NT2/D1 (cell line): ENCODE measurements around the gene QRICH1.
A peak's percentile ranks its signal among the peaks of the same experiment; 100 is the strongest.
"Not testable (repeated sequence)": the region's sequence is repeated elsewhere in the genome, so short reads cannot be mapped to it uniquely, and the experiment has no call there.

Experiments
- DNase-seq: peaks from one replicate; pipeline ENCODE4 v3.0.0-alpha.2; 2011; ENCODE audit warnings: low read depth, low spot score
- H3K27me3 ChIP-seq: 2 replicates; pipeline ENCODE4 v1.6.0; 2011; ENCODE audit warnings: mild to moderate bottlenecking; ENCODE audit not compliant: insufficient read length, insufficient read depth
- H3K36me3 ChIP-seq: 2 replicates; pipeline ENCODE4 v1.6.1; 2011; ENCODE audit warnings: mild to moderate bottlenecking, low read length, mixed read lengths; ENCODE audit not compliant: insufficient read depth, insufficient read length
- H3K4me1 ChIP-seq: 2 replicates; pipeline ENCODE4 v1.5.1; 2011; ENCODE audit not compliant: insufficient read depth, insufficient read length
- H3K4me3 ChIP-seq: 2 replicates; pipeline ENCODE4 v1.5.1; 2011; ENCODE audit warnings: low read depth; ENCODE audit not compliant: insufficient read length
- H3K9ac ChIP-seq: 2 replicates; pipeline ENCODE4 v1.6.0; 2011; ENCODE audit warnings: low read depth; ENCODE audit not compliant: insufficient read length
- H3K9me3 ChIP-seq: 2 replicates; pipeline ENCODE4 v1.5.1; 2011; ENCODE audit warnings: mild to moderate bottlenecking, low read length; ENCODE audit not compliant: insufficient read depth
- SUZ12 ChIP-seq: IDR thresholded peaks from 2 replicates; pipeline ENCODE4 v1.6.1; 2011; ENCODE audit not compliant: insufficient read length, insufficient read depth; ENCODE audit errors: extremely low read depth
- YY1 ChIP-seq: IDR thresholded peaks from 2 replicates; pipeline ENCODE4 v1.6.1; 2011; ENCODE audit not compliant: insufficient read length, insufficient read depth
- ZNF274 ChIP-seq: IDR thresholded peaks from 2 replicates; pipeline ENCODE4 v1.6.1; 2011; ENCODE audit warnings: mild to moderate bottlenecking, low read depth, low read length

The QRICH1 gene

GRCh38 chr3:49015765-49016164, 78.1 kb downstream of the QRICH1 start:
- Histone ChIP-seq H3K36me3 (peaks cover 59% of the 10 kb centered on the region), H3K9me3 (no peaks in the 10 kb centered on the region), H3K4me3 (no peak overlapping the region), H3K9ac (no peak overlapping the region), H3K4me1 (peaks cover 23% of the 10 kb centered on the region), H3K27me3 (no peaks in the 10 kb centered on the region)
- TF ChIP-seq SUZ12 (no peak), ZNF274 (no peak), YY1 (no peak)
- DNase-seq, result no peak

GRCh38 chr3:49015072-49015471, 78.8 kb downstream of the QRICH1 start:
- H3K9ac ChIP-seq, result no peak overlapping the region
- DNase-seq, result no peak
- H3K4me3 ChIP-seq, result no peak overlapping the region
- H3K27me3 ChIP-seq, result no peaks in the 10 kb centered on the region
- no peaks in the 10 kb centered on the region for H3K9me3 ChIP-seq
- peaks cover 62% of the 10 kb centered on the region for H3K36me3 ChIP-seq
- peaks cover 23% of the 10 kb centered on the region for H3K4me1 ChIP-seq
- TF ChIP-seq YY1 (no peak), ZNF274 (no peak), SUZ12 (no peak)

- DNase-seq, result no peak
- Histone ChIP-seq H3K27me3 (no peaks in the 10 kb centered on the region), H3K4me3 (no peak overlapping the region), H3K4me1 (peaks cover 23% of the 10 kb centered on the region), H3K9me3 (no peaks in the 10 kb centered on the region), H3K9ac (no peak overlapping the region), H3K36me3 (peaks cover 71% of the 10 kb centered on the region)
- TF ChIP-seq ZNF274 (no peak), SUZ12 (no peak), YY1 (no peak)
Observed at GRCh38 chr3:49013738-49014660, 79.9 kb downstream of the QRICH1 start.

- no peak overlapping the region for H3K9ac ChIP-seq
- TF ChIP-seq SUZ12, result no peak
- TF ChIP-seq YY1, result no peak
- TF ChIP-seq ZNF274, result no peak
- peaks cover 76% of the 10 kb centered on the region for H3K36me3 ChIP-seq
- no peaks in the 10 kb centered on the region for H3K27me3 ChIP-seq
- H3K9me3 ChIP-seq, result no peaks in the 10 kb centered on the region
- DNase-seq, result no peak
- no peak overlapping the region for H3K4me3 ChIP-seq
- H3K4me1 ChIP-seq, result peaks cover 23% of the 10 kb centered on the region
Observed at GRCh38 chr3:49013113-49013737, 80.6 kb downstream of the QRICH1 start.

GRCh38 chr3:49012441-49013017, 81.3 kb downstream of the QRICH1 start:
- DNase-seq, result no peak
- Histone ChIP-seq H3K9ac (no peak overlapping the region), H3K27me3 (no peaks in the 10 kb centered on the region), H3K36me3 (peaks cover 80% of the 10 kb centered on the region), H3K4me1 (peaks cover 23% of the 10 kb centered on the region), H3K4me3 (no peak overlapping the region), H3K9me3 (no peaks in the 10 kb centered on the region)
- no peak for TF ChIP-seq SUZ12
- no peak for TF ChIP-seq YY1
- TF ChIP-seq ZNF274, result no peak

GRCh38 chr3:49009396-49009795, 84.5 kb downstream of the QRICH1 start:
- DNase-seq, result no peak
- H3K9ac ChIP-seq, result no peak overlapping the region
- TF ChIP-seq SUZ12 (no peak), ZNF274 (no peak), YY1 (no peak)
- H3K4me1 ChIP-seq, result peaks cover 21% of the 10 kb centered on the region
- H3K36me3 ChIP-seq, result peaks cover 54% of the 10 kb centered on the region
- H3K27me3 ChIP-seq, result no peaks in the 10 kb centered on the region
- no peaks in the 10 kb centered on the region for H3K9me3 ChIP-seq
- H3K4me3 ChIP-seq, result no peak overlapping the region

- Histone ChIP-seq H3K9ac (peak overlapping the region; percentile 100), H3K36me3 (peaks cover 46% of the 10 kb centered on the region)
Observed at GRCh38 chr3:49008627-49009026, 85.2 kb downstream of the QRICH1 start.

More at GRCh38 chr3:49008627-49009026, 85.2 kb downstream of the QRICH1 start:
- Histone ChIP-seq H3K4me1 (peaks cover 15% of the 10 kb centered on the region), H3K4me3 (peak overlapping the region; percentile 57)
- H3K9me3 ChIP-seq, DNase-seq, H3K27me3 ChIP-seq: not testable (repeated sequence)
